ENCODE results near the gene RNF111.

DNA sequence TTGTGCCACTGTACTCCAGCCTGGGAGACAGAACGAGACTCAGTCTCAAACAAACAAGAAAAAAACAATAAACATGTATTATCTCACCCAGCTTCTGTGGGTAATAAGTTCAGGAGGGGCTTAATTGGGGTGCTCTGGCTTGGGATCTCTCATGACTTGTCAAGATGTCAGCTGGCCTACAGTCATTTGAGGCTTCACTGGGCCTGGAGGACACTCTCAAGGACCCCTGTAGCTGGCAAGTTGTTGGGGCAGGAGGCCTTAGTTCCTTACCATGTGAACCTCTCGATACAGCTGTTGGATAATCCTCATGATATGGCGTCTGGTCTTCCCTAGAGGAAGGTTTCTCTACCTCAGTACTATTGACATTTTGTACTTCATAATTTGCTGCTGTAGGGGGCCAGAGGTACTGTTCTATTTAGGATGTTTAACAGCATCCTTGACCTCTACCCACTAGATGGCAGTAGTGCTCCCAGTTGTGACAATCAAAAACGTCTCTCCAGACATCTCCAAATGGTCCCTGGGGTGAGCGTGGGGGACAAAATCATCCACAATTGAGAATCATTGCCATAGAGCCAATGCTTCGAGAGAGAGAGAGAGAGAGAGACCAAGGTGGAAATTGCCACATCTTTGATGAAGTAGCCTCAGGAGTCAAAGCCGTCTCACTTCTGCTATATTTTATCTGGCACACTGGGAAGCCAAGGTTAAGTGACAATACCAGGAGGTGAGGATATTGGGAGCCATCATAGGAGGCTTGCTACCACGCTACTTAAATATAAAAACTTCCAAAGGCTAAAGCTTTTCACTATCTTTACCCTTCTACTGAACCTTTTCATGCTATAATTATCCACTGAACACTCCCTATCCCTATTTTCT lies 30.1 kb upstream of the RNF111 start:
- TF ChIP-seq POLR2A (IDR thresholded peaks at IDR 0.05), result no peak
- TF ChIP-seq, protein P1, sequence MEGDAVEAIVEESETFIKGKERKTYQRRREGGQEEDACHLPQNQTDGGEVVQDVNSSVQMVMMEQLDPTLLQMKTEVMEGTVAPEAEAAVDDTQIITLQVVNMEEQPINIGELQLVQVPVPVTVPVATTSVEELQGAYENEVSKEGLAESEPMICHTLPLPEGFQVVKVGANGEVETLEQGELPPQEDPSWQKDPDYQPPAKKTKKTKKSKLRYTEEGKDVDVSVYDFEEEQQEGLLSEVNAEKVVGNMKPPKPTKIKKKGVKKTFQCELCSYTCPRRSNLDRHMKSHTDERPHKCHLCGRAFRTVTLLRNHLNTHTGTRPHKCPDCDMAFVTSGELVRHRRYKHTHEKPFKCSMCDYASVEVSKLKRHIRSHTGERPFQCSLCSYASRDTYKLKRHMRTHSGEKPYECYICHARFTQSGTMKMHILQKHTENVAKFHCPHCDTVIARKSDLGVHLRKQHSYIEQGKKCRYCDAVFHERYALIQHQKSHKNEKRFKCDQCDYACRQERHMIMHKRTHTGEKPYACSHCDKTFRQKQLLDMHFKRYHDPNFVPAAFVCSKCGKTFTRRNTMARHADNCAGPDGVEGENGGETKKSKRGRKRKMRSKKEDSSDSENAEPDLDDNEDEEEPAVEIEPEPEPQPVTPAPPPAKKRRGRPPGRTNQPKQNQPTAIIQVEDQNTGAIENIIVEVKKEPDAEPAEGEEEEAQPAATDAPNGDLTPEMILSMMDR (IDR thresholded peaks at IDR 0.05), result peak in 5 of 7 experiments; percentile 51 to 71 (median 62)
